ENCODE data around the gene PCSK5. TPM values are rescaled to one million over a fixed set of nuclear protein-coding genes. Genes with fewer than 3 reads are reported as not detected.

Gene PCSK5
- total RNA-seq, 1 donor from 2014 or later: 30.7 TPM

- no peak overlapping the region for H3K27ac Mint-ChIP-seq
- no peak for TF ChIP-seq CTCF (conservative IDR thresholded peaks at IDR 0.05)
- H3K27me3 Mint-ChIP-seq: no peaks in the 10 kb centered on the region
Observed at GRCh38 chr9:75941066-75941465, 50.6 kb downstream of the PCSK5 start.

GRCh38 chr9:75941577-75942311 is 51.3 kb downstream of the PCSK5 start:
- H3K36me3 Mint-ChIP-seq: peaks cover 28% of the 10 kb centered on the region
- no peak for DNase-seq (ENCODE audit: extremely low spot score, unreplicated experiment)
- no peaks in the 10 kb centered on the region for H3K27me3 Mint-ChIP-seq
- H3K9me3 Mint-ChIP-seq: no peaks in the 10 kb centered on the region
- H3K4me1 Mint-ChIP-seq (ENCODE audit: unreplicated experiment): no peaks in the 10 kb centered on the region
- no peak overlapping the region for H3K4me3 Mint-ChIP-seq
- H3K27ac Mint-ChIP-seq: no peak overlapping the region
- TF ChIP-seq CTCF (conservative IDR thresholded peaks at IDR 0.05): no peak

More at GRCh38 chr9:75941066-75941465, 50.6 kb downstream of the PCSK5 start:
- Mint-ChIP-seq H3K9me3 (no peaks in the 10 kb centered on the region), H3K4me3 (no peak overlapping the region), H3K4me1 (ENCODE audit: unreplicated experiment) (no peaks in the 10 kb centered on the region), H3K36me3 (peaks cover 34% of the 10 kb centered on the region)
- no peak for DNase-seq (ENCODE audit: extremely low spot score, unreplicated experiment)

GRCh38 chr9:75946766-75947165 is 56.3 kb downstream of the PCSK5 start:
- no peak for TF ChIP-seq CTCF (conservative IDR thresholded peaks at IDR 0.05)
- H3K9me3 Mint-ChIP-seq: no peaks in the 10 kb centered on the region
- H3K36me3 Mint-ChIP-seq: peaks cover 39% of the 10 kb centered on the region
- DNase-seq (ENCODE audit: extremely low spot score, unreplicated experiment): no peak
- H3K27ac Mint-ChIP-seq: no peak overlapping the region
- H3K27me3 Mint-ChIP-seq: no peaks in the 10 kb centered on the region
- no peak overlapping the region for H3K4me3 Mint-ChIP-seq
- H3K4me1 Mint-ChIP-seq (ENCODE audit: unreplicated experiment): no peaks in the 10 kb centered on the region

DNA sequence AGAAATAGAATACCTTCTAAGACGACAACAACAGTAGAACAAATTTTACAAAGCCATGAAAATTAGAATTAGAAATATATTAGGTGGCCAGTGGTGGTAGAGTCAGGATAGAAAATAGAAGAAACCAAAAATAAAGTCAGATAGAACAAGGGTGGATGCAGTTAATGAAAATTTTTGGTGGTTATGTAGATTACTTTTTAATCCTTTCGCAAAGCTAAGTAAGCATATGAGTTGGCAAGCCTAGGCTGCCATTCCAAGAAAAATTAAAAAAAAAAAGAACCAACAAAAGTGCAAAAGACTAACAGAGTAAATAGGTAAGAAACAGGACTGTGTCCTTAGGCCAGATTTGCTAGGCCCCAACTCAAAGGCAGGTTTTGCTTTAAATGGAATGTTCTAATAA is 56.8 kb downstream of the PCSK5 start:
- Mint-ChIP-seq H3K4me3 (no peak overlapping the region), H3K4me1 (ENCODE audit: unreplicated experiment) (no peaks in the 10 kb centered on the region), H3K9me3 (no peaks in the 10 kb centered on the region), H3K36me3 (peaks cover 40% of the 10 kb centered on the region), H3K27me3 (no peaks in the 10 kb centered on the region), H3K27ac (no peak overlapping the region)
- TF ChIP-seq CTCF (conservative IDR thresholded peaks at IDR 0.05): no peak
- no peak for DNase-seq (ENCODE audit: extremely low spot score, unreplicated experiment)

DNA sequence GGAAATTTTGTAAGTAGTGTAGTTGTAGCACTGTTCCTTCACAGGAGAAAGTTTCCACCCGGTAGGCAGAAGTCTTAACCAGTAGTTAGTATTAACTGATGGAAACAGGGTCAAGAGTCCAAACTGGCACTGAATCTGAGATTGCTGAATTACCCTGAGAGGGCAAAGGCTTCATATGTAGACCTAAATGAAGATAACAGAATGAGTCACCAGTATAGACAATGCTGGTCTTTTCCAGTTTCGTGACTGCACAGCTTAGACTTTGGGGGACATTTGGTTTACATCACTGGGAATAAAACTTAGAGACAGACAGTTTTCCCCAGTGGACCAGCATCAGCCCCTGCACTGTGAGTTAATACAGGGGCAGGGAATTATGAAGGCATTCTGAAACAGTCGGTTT is 60.5 kb downstream of the PCSK5 start:
- no peak overlapping the region for H3K27ac Mint-ChIP-seq
- no peaks in the 10 kb centered on the region for H3K9me3 Mint-ChIP-seq
- peaks cover 7% of the 10 kb centered on the region for H3K4me1 Mint-ChIP-seq (ENCODE audit: unreplicated experiment)
- H3K27me3 Mint-ChIP-seq: no peaks in the 10 kb centered on the region
- H3K4me3 Mint-ChIP-seq: no peak overlapping the region
- DNase-seq (ENCODE audit: extremely low spot score, unreplicated experiment): no peak
- H3K36me3 Mint-ChIP-seq: peaks cover 25% of the 10 kb centered on the region
- TF ChIP-seq CTCF (conservative IDR thresholded peaks at IDR 0.05): no peak
